Effector memory CD4-positive, alpha-beta T cell (primary cell): ENCODE measurements around the gene CHST3.
"Not testable (repeated sequence)": the region's sequence is repeated elsewhere in the genome, so short reads cannot be mapped to it uniquely, and the experiment has no call there.

ENCODE experiments used
- DNase-seq, 3 donors: peaks; one replicate each; pipeline ENCODE4 v3.0.0-alpha.2; 2020
- H3K27ac ChIP-seq: 2 replicates; pipeline ENCODE4 v1.7.0; 2013; ENCODE audit warnings: mild to moderate bottlenecking, low read length, moderate library complexity; ENCODE audit not compliant: insufficient read depth, poor library complexity, severe bottlenecking
- H3K27me3 ChIP-seq: replicated peaks from 2 replicates; pipeline ENCODE4 v1.7.0; 2013; ENCODE audit warnings: mild to moderate bottlenecking, low read length; ENCODE audit not compliant: insufficient read depth, control insufficient read depth, poor library complexity, severe bottlenecking
- H3K36me3 ChIP-seq: 2 replicates; pipeline ENCODE4 v1.7.0; 2013; ENCODE audit warnings: mild to moderate bottlenecking, low read length, moderate library complexity; ENCODE audit not compliant: control insufficient read depth, insufficient read depth
- H3K4me1 ChIP-seq: 2 replicates; pipeline ENCODE4 v1.7.0; 2013; ENCODE audit warnings: low read length, mild to moderate bottlenecking; ENCODE audit not compliant: control insufficient read depth, insufficient read depth, poor library complexity, severe bottlenecking
- H3K4me3 ChIP-seq: 2 replicates; pipeline ENCODE4 v1.7.0; 2013; ENCODE audit warnings: low read length, low read depth, mild to moderate bottlenecking; ENCODE audit not compliant: insufficient read depth, poor library complexity, severe bottlenecking
- H3K9me3 ChIP-seq: 2 replicates; pipeline ENCODE4 v1.7.0; 2013; ENCODE audit warnings: mild to moderate bottlenecking, low read length, moderate library complexity; ENCODE audit not compliant: control insufficient read depth

CHST3 gene

GRCh38 chr10:71980181-71981014 lies 16.2 kb downstream of the CHST3 start:
- no peaks in the 10 kb centered on the region for H3K27me3 ChIP-seq
- no peak overlapping the region for H3K27ac ChIP-seq
- no peaks in the 10 kb centered on the region for H3K36me3 ChIP-seq
- DNase-seq = no peak
- no peaks in the 10 kb centered on the region for H3K9me3 ChIP-seq
- no peak overlapping the region for H3K4me3 ChIP-seq
- no peaks in the 10 kb centered on the region for H3K4me1 ChIP-seq

- no peak overlapping the region for H3K4me3 ChIP-seq
- no peaks in the 10 kb centered on the region for H3K36me3 ChIP-seq
- no peak overlapping the region for H3K27ac ChIP-seq
- no peaks in the 10 kb centered on the region for H3K9me3 ChIP-seq
- H3K4me1 ChIP-seq = no peaks in the 10 kb centered on the region
- no peak for DNase-seq
- no peaks in the 10 kb centered on the region for H3K27me3 ChIP-seq
Measured at GRCh38 chr10:71981015-71981875, 17.1 kb downstream of the CHST3 start.

DNA sequence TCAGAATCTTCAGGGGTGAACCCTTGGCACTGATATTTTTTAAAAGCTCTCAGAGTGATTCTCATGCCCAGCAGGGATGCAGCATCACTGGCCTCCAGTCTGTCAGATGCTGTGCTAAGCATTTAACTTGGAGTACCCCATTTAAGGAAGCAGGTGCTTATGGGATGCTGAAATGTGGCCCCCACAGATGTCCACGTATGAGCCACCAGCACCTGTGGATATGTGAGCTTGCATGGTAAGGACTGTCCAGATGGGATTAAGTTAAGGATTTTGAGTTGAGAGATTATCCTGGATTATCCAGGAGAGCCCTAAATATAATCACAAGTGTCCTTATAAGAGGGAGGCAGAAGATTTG lies 17.7 kb downstream of the CHST3 start:
- H3K27ac ChIP-seq = no peak overlapping the region
- no peak overlapping the region for H3K4me3 ChIP-seq

DNA sequence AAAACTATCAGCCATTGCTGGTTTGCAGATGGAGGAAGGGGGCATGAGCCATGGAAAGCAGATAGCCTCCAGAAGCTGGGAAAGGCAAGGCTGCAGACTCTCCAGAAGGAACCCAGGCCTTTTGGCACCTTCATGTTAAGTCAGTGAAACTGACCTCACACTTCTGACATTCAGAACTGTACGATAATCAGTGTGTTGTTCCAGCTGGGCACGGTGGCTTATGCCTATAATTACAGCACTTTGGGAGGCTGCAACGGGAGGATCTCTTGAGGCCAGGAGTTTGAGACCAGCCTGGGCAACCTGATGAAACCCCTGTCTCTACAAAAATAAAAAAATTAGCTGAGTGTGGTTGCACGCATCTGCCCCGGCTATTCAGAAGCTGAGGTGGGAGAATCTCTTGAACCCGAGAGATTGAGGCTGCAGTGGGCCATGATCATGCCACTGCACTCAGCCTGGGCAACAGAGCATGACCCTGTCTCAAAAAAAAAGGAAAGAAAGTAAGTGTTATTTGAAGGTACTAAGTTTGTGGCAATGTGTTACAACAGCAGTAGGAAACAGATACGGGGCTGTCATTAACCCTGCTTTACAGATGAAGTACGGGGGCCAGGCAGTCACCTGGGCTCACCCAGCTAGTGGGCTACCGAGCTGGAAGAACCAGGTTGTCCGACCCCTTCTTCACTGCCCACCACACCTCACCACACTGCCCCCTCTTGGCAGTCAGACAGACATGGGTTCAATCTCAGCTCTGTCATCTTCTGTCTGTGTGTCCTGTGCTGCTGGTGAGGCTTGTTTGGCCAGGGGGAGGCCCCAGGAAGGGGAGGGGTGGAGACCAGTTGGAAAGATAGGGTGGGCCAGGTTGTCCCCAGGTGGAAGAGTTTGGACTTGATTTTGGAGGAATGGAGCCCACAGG lies 18.3 kb downstream of the CHST3 start:
- no peaks in the 10 kb centered on the region for H3K4me1 ChIP-seq
- no peak for DNase-seq
- H3K27me3 ChIP-seq = no peaks in the 10 kb centered on the region
- no peak overlapping the region for H3K4me3 ChIP-seq
- H3K27ac ChIP-seq = no peak overlapping the region
- no peaks in the 10 kb centered on the region for H3K36me3 ChIP-seq
- no peaks in the 10 kb centered on the region for H3K9me3 ChIP-seq

More for the DNA sequence above, 17.7 kb downstream of the CHST3 start:
- no peaks in the 10 kb centered on the region for H3K36me3 ChIP-seq
- no peaks in the 10 kb centered on the region for H3K27me3 ChIP-seq
- no peak for DNase-seq
- no peaks in the 10 kb centered on the region for H3K4me1 ChIP-seq
- no peaks in the 10 kb centered on the region for H3K9me3 ChIP-seq

- DNase-seq = no peak
- no peaks in the 10 kb centered on the region for H3K9me3 ChIP-seq
- H3K27ac ChIP-seq = no peak overlapping the region
- H3K27me3 ChIP-seq = no peaks in the 10 kb centered on the region
- no peaks in the 10 kb centered on the region for H3K4me1 ChIP-seq
- no peak overlapping the region for H3K4me3 ChIP-seq
- H3K36me3 ChIP-seq = no peaks in the 10 kb centered on the region
Measured at GRCh38 chr10:71984126-71984808, 20.1 kb downstream of the CHST3 start.

DNA sequence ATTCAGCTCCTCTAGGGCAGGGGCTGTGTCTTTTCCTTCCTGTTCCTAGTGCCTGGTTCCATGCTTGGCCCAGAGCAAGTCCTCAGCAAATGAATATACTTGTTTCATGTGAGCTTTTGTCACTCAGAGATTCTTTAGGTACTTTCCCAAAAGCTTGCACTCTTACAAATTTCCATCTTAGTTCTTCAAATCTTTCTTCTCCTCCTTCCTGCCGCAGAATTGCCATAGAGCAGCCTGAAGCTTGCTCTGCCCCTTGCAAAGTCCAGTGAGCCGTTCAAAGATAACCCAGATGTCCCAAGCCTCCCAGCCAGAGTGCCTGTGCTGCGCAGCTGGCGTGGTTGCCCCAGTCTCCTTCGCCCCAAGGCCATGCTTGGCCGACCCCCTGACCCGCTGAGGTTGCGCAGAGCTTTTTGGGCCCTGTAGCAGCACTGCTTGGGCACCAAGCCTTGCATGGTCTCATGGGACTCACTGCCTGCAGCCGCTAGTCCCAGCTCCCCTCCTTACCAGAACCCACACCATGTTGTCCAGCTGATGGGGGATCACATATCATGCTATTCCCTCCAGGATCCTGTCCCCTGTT lies 20.7 kb downstream of the CHST3 start:
- no peaks in the 10 kb centered on the region for H3K9me3 ChIP-seq
- H3K27ac ChIP-seq = no peak overlapping the region
- H3K4me3 ChIP-seq = no peak overlapping the region
- no peak for DNase-seq
- no peaks in the 10 kb centered on the region for H3K36me3 ChIP-seq
- H3K4me1 ChIP-seq = no peaks in the 10 kb centered on the region
- H3K27me3 ChIP-seq = no peaks in the 10 kb centered on the region

DNA sequence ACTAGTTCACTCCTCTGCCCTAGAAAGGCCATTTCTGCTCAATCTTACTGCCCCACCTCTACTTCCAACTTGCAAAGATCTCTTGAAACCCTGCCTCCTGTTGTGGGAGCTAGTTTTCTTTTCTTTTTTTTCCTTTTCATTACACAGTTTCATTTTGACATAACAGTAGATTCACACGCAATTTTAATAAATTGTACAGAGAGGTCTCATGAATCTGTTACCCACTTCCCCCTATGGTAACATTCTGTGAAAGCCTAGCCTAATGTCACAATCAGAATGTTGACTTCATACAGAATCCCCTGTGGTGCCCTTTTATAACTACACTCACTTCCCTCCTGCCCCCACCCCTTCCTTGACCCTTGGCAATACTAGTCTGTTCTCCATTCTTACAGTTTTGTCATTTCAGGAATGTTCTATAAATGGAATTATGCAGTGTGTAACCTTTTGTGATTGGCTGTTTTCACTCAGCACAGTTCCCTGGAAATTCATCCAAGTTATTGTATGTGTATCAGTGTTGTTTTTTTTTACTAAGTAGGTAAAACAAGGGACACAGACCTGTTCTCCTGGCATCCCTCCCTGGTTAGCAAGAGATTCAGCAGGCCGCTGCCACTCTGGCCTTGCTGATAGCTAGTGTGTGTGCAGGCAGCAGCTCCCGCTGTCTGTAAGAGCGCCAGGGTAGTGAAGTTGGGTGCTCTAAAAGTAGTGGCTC lies 21.5 kb downstream of the CHST3 start:
- no peak for DNase-seq
- H3K36me3 ChIP-seq = no peaks in the 10 kb centered on the region
- H3K27me3 ChIP-seq = peaks cover 3% of the 10 kb centered on the region
- H3K4me1 ChIP-seq = no peaks in the 10 kb centered on the region
- no peak overlapping the region for H3K4me3 ChIP-seq
- no peaks in the 10 kb centered on the region for H3K9me3 ChIP-seq
- H3K27ac ChIP-seq = no peak overlapping the region

- H3K27ac ChIP-seq, H3K4me3 ChIP-seq, H3K36me3 ChIP-seq, H3K4me1 ChIP-seq, DNase-seq, H3K27me3 ChIP-seq, H3K9me3 ChIP-seq: not testable (repeated sequence)
Measured at GRCh38 chr10:71988895-71989294, 24.7 kb downstream of the CHST3 start.
